HCT116 (cell line): Measurements from ENCODE around the gene FGF11. TPM values are rescaled to one million over a fixed set of nuclear protein-coding genes. Genes with fewer than 3 reads are reported as not detected.

Experiments
- ATAC-seq: fragments of 200-7000 bp; cut with Tn5 transposase; 2 replicates; pipeline ENCODE4 v1.9.1; 2020; ENCODE audit warnings: mild to moderate bottlenecking, moderate library complexity
- BruUV-seq: library from RNA; stranded (reverse); fragments of 400-500 nt; replicated peaks from 2 replicates; lab custom pipeline; 2021; lab: Mats Ljungman, UMichigan
- CTCF ChIA-PET: fragments of 300-600 bp; sonication (Branson Sonifier 250); formaldehyde crosslinking; loops from one replicate; lab custom pipeline; 2021; ENCODE audit warnings: antibody characterized with exemption; lab: Charles Lee
- POLR2A ChIA-PET: fragments of 300-600, 350-600 bp; sonication (Branson Sonifier 250); formaldehyde crosslinking; loops from one replicate; lab custom pipeline; 2021; ENCODE audit warnings: antibody characterized with exemption; lab: Charles Lee
- RAD21 ChIA-PET, 2 experiments: fragments of 300-600 bp; sonication (Branson Sonifier 250); formaldehyde crosslinking; loops; one replicate each; lab custom pipeline; 2023; ENCODE audit warnings: low total read pairs in 2 of 2; ENCODE audit not compliant: uncharacterized antibody in 2 of 2, unreplicated experiment in 2 of 2, low non-redundant PET in 1 of 2; lab: Charles Lee
- DNase-seq: peaks from one replicate; pipeline ENCODE4 v3.0.0-alpha.2; 2010; ENCODE audit warnings: low read depth, low spot score
- H2AFZ ChIP-seq: fragments of 200-600 bp; shearing (Covaris generic), sonication (generic); 2 replicates; pipeline ENCODE4 v1.6.1; 2017; ENCODE audit warnings: low read depth, mixed run types, mixed read lengths, antibody characterized with exemption, low read length; ENCODE audit not compliant: poor library complexity, severe bottlenecking
- H3K27ac ChIP-seq: 2 replicates; pipeline ENCODE4 v1.5.1; 2012; ENCODE audit warnings: low read depth, low read length
- H3K27me3 ChIP-seq: fragments of 200-600 bp; sonication (generic); 2 replicates; pipeline ENCODE4 v1.6.1; 2016; ENCODE audit warnings: mixed run types, low read length, mixed read lengths; ENCODE audit not compliant: insufficient read depth
- H3K36me3 ChIP-seq, 2 experiments: fragments of 200-500 bp in 1 of 2; fragments of 200-600 bp in 1 of 2; sonication (Bioruptor generic) in 1 of 2; sonication (generic) in 1 of 2; 2 replicates each; pipeline versions ENCODE4 v1.5.1 to v1.6.1; 2014 to 2016; ENCODE audit warnings: low read length in 2 of 2, inconsistent platforms in 1 of 2, mixed read lengths in 1 of 2, mixed run types in 1 of 2; ENCODE audit not compliant: insufficient read depth in 2 of 2, control insufficient read depth in 1 of 2
- H3K4me1 ChIP-seq, 2 experiments: fragments of 200-600 bp in 1 of 2; sonication (generic) in 1 of 2; 2 replicates each; pipeline versions ENCODE4 v1.5.1 to v1.6.1; 2012 to 2017; ENCODE audit warnings: low read length in 2 of 2, inconsistent platforms in 1 of 2, mild to moderate bottlenecking in 1 of 2, mixed read lengths in 1 of 2, mixed run types in 1 of 2, moderate library complexity in 1 of 2; ENCODE audit not compliant: insufficient read depth in 2 of 2, control insufficient read depth in 1 of 2
- H3K4me2 ChIP-seq: fragments of 200-600 bp; sonication (generic); 2 replicates; pipeline ENCODE4 v1.6.1; 2017; ENCODE audit warnings: mixed run types, low read length, mixed read lengths
- H3K4me3 ChIP-seq, 2 experiments: fragments of 200-600 bp in 1 of 2; sonication (generic) in 1 of 2; replicated peaks in 1 of 2; 2 replicates each; pipeline ENCODE4 v1.5.1; 2011 to 2016; ENCODE audit warnings: low read length in 2 of 2, control low read depth in 1 of 2, low read depth in 1 of 2, mild to moderate bottlenecking in 1 of 2, mixed read lengths in 1 of 2, mixed run types in 1 of 2
- H3K79me2 ChIP-seq: fragments of 200-600 bp; sonication (generic); 2 replicates; pipeline ENCODE4 v1.6.1; 2017; ENCODE audit warnings: mild to moderate bottlenecking, mixed run types, low read length, moderate library complexity, mixed read lengths; ENCODE audit not compliant: insufficient read depth
- H3K9ac ChIP-seq: fragments of 200-600 bp; sonication (generic); 2 replicates; pipeline ENCODE4 v1.6.1; 2016; ENCODE audit warnings: low read length, mixed read lengths
- H3K9me2 ChIP-seq: fragments of 200-600 bp; sonication (generic), shearing (Covaris generic); 2 replicates; pipeline ENCODE4 v1.6.1; 2017; ENCODE audit warnings: mixed run types, mild to moderate bottlenecking, moderate library complexity; ENCODE audit not compliant: insufficient read depth
- H3K9me3 ChIP-seq, 2 experiments: fragments of 200-500 bp in 1 of 2; fragments of 200-600 bp in 1 of 2; sonication (Bioruptor generic) in 1 of 2; sonication (generic) in 1 of 2; 2 replicates each; pipeline ENCODE4 v1.6.1; 2014 to 2017; ENCODE audit warnings: low read length in 2 of 2, mixed read lengths in 2 of 2, inconsistent platforms in 1 of 2, low read depth in 1 of 2, mild to moderate bottlenecking in 1 of 2, mixed run types in 1 of 2, moderate library complexity in 1 of 2; ENCODE audit not compliant: control insufficient read depth in 1 of 2, insufficient read depth in 1 of 2
- H4K20me1 ChIP-seq: fragments of 200-600 bp; sonication (generic), shearing (Covaris generic); 2 replicates; pipeline ENCODE4 v1.6.1; 2017; ENCODE audit warnings: mixed run types, mild to moderate bottlenecking, moderate library complexity; ENCODE audit not compliant: insufficient read depth
- ATF3 ChIP-seq: IDR thresholded peaks from 2 replicates; pipeline ENCODE4 v1.6.1; 2012
- EZH2phosphoT487 ChIP-seq: fragments of 200-600 bp; IDR thresholded peaks from 2 replicates; pipeline ENCODE4 v1.6.1; 2018; ENCODE audit warnings: antibody characterized with exemption, borderline replicate concordance
- FOSL1 ChIP-seq: IDR thresholded peaks from 2 replicates; pipeline ENCODE4 v1.6.1; 2012; ENCODE audit warnings: low read depth
- JUND ChIP-seq: IDR thresholded peaks from 2 replicates; pipeline ENCODE4 v1.6.1; 2012
- MAX ChIP-seq: IDR thresholded peaks from 2 replicates; pipeline ENCODE4 v1.6.1; 2012
- RAD21 ChIP-seq: IDR thresholded peaks from 2 replicates; pipeline ENCODE4 v1.6.1; 2012; ENCODE audit warnings: low read depth, mild to moderate bottlenecking
- SIN3A ChIP-seq: IDR thresholded peaks from 2 replicates; pipeline ENCODE4 v1.6.1; 2012; ENCODE audit warnings: low read depth
- SRF ChIP-seq: IDR thresholded peaks from 2 replicates; pipeline ENCODE4 v1.6.1; 2012; ENCODE audit warnings: low read depth
- TCF7L2 ChIP-seq: IDR thresholded peaks from 2 replicates; pipeline ENCODE4 v1.7.0; 2011; ENCODE audit warnings: borderline replicate concordance, inconsistent platforms; ENCODE audit not compliant: insufficient read depth, insufficient read length; ENCODE audit errors: extremely low read depth
- intact Hi-C: fragments of 100-400 bp; cut with micrococcal nuclease; formaldehyde crosslinking; loops from 2 replicates; pipeline ENCODE4 v1.10.0; 2022
- total RNA-seq: library from RNA; stranded (reverse); gene quantifications from one replicate; pipeline ENCODE4 v1.2.1, GENCODE V29; 2021; ENCODE audit not compliant: unreplicated experiment

The FGF11 gene
- total RNA-seq, 1 experiment from 2014 or later, result 6.1 TPM

- TF ChIP-seq MAX, result no peak
- H3K9me3 ChIP-seq, result no peaks in the 10 kb centered on the region
- H3K9ac ChIP-seq, result no peak overlapping the region
- H3K27ac ChIP-seq, result no peak overlapping the region
- no peaks in the 10 kb centered on the region for H3K79me2 ChIP-seq
- intact Hi-C loops, result no loop called here
- no peak overlapping the region for H3K4me3 ChIP-seq
- BruUV-seq, result no TSS peak
- ATAC-seq (no peak), DNase-seq (no peak)
- H3K4me1 ChIP-seq, result peaks cover 0 to under 1% of the 10 kb centered on the region in 2 experiments; a peak in 1 of 4 replicates
- no peak overlapping the region for H3K4me2 ChIP-seq
- no peak overlapping the region for H2AFZ ChIP-seq
- ChIA-PET RAD21 (no interaction called here), POLR2A (interaction anchor here (1.7 kb wide), 1 partner anchor 15 kb away, joined by 8 read pairs; the partner anchor contains the start of gene TMEM256), CTCF (no interaction called here)
- H3K27me3 ChIP-seq, result no peaks in the 10 kb centered on the region
- peaks cover 0 to 3% of the 10 kb centered on the region in 2 experiments; a peak in 1 of 4 replicates for H3K36me3 ChIP-seq
- H4K20me1 ChIP-seq, result no peaks in the 10 kb centered on the region
- no peaks in the 10 kb centered on the region for H3K9me2 ChIP-seq
These were observed 20.7 kb upstream of the FGF11 start for GRCh38 chr17:7418472-7419152.

DNA sequence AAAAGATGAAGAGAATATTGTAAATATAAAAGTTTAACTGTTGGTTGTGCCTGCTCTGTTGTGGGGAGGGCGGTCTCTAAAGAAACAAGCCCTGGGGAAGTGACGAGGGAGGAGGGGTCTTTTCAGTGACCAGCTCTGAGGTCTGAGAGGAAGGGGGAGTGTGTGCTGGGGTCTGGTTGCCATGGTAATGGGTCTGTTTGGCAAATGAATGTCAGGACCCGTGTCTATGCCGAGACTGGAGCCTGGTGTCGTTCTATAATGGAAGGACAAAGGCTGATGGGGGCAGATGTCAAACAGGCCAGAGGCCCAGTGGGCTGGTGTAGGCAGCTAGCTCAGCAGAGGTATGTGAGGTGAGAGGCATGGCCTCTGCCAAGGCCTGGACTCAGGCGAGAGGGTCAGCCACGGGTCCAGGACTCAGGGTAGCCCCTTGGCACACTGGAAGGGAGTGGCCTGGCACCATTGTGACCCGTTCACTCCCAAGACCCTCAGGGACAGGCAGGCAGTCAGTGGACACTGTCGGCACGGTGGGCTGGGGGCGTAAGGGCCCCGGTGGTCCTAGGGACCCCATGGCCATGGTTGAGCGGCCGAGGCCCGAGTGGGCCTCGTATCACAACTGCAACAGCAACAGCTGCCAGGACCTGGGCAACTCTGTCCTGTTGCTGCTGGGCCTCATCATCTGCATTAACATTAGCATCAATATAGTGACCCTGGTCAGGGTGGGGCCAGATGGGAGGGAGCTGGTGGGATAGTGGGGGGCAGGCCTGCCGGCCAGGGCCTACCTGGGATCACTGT lies 19.3 kb upstream of the FGF11 start, which contains the start of gene SPEM1:
TSS of gene SPEM1 (plus strand) at position 506 of the 792 bp plus-strand sequence. CDS start at position 567, 61 bp downstream.
- POLR2A ChIA-PET, result interaction anchor here (1.7 kb wide), 1 partner anchor 16 kb away, joined by 8 read pairs; the partner anchor contains the start of gene TMEM256

More for the DNA sequence above, 19.3 kb upstream of the FGF11 start, which contains the start of gene SPEM1:
- Histone ChIP-seq H3K36me3 (peaks cover 0 to 2% of the 10 kb centered on the region in 2 experiments; a peak in 1 of 4 replicates), H3K4me1 (no peaks in the 10 kb centered on the region), H3K27me3 (no peaks in the 10 kb centered on the region), H3K4me2 (no peak within 1 kb of the TSS), H3K9me3 (no peaks in the 10 kb centered on the region), H2AFZ (no peak within 1 kb of the TSS), H3K4me3 (no peak within 1 kb of the TSS), H3K9ac (no peak within 1 kb of the TSS), H3K9me2 (no peaks in the 10 kb centered on the region), H3K79me2 (no peaks in the 10 kb centered on the region), H3K27ac (no peak within 1 kb of the TSS), H4K20me1 (no peaks in the 10 kb centered on the region)
- DNase-seq, result no peak
- ChIA-PET RAD21 (no interaction called here), CTCF (no interaction called here)
- ATAC-seq, result no peak
- no TSS peak for BruUV-seq
- intact Hi-C loops, result no loop called here
- TF ChIP-seq SRF, result no peak
- TF ChIP-seq ATF3, result no peak
- no peak for TF ChIP-seq TCF7L2
- TF ChIP-seq JUND, result no peak
- TF ChIP-seq EZH2phosphoT487, result no peak
- no peak for TF ChIP-seq FOSL1
- TF ChIP-seq SIN3A, result no peak
- no peak for TF ChIP-seq RAD21
